ENCODE data around the gene PDE4D.

GRCh38 chr5:59711310-59711709 is 182.2 kb downstream of the PDE4D start:
- TF ChIP-seq CTCF (IDR thresholded peaks at IDR 0.05): no peak
- no peak for TF ChIP-seq POLR2A (IDR thresholded peaks at IDR 0.05)

All from right lobe of liver (tissue), 4 donors.